HG03457 (cell line): ENCODE results near the gene FOXD3.

Experiments used
- ATAC-seq: cut with Tn5 transposase; IDR thresholded peaks from one replicate; pipeline ENCODE4 v1.9.1; 2021; ENCODE audit warnings: moderate number of reproducible peaks; ENCODE audit not compliant: unreplicated experiment

FOXD3 gene

DNA sequence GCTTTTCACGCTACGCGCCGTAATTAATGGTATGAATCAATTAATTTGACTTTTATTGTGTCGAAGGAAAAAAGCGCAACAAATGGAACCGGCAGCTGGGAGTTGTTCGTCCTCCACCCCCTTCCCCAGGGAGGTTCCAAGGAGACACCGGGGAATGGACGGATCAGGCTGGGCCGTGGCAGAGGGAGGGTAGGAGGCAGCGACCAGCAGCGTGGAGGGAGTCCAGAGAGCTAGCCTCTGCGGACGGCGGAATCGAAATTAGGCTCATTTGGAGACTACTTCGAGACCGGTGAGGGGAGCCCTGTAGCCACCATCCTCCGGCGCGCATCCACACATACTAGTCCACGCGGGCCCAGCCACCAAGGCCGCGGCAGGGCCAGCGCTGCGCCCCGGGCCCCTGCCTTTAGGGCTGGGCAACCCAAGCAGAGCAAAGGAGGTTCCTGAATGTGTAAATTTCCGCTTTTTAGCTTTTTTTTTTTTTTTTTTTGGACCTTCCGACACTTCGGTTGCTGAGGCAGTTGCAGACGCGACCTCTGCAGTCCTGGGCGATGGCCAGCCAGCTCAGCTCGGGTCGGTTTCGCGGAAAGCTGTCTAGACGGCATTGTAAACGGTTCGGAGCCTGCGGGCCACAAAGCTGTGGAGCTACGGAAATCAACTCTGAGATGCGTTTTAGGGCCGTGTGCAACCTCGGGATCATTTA, 2.2 kb upstream of the FOXD3 start:
- ATAC-seq, result no peak

DNA sequence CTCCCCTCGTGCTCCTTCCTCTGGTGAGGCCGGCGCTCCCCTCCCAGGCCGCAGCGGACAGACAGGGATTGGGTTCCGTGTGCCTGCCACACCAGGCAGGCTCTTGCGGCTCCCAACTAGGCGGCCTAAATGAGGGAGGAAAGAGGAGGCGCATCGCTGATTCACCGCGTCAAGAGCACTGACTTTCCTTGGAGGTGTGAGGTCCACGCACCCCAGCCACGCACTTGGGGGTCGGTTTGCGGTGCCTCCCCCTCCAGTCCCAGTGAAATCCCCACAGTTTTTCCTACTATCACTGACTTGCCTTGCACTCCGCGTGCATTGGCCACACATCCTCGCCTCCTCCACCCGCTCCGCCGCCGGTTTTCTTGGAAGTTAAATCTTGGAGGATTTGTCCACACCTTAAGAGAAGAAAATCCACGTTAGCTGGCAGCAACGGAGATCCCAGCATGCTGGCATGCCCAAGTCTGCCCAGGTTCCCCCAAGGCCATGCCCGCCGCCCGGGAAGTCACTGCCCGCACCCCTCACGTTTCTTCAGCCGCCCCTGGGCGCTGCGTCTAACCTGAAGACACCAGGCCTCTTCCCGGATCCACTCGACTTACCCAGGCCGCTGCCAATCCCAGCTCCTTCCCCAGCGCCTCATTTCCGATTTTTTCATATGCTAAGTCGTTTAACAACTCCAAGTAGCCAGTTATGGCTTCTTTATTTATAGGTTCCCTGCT, 1.1 kb upstream of the FOXD3 start:
- no peak for ATAC-seq

DNA sequence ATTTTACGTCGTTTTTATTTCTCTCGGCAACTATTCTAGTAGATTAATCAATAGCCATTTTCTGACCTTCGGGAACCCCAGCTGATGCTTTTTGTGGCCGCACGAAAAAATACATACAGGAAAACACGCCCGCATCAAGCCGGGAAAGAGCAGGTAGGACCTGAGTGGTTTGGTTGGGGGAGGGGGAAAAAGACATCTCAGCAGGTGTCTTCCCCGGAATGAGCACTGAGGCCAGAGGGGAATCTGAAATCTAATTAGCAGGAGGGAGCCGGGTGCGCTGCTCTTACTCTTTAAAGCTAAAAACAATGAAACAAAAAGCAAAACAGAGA, 618 bp upstream of the FOXD3 start:
- ATAC-seq, result no peak

DNA sequence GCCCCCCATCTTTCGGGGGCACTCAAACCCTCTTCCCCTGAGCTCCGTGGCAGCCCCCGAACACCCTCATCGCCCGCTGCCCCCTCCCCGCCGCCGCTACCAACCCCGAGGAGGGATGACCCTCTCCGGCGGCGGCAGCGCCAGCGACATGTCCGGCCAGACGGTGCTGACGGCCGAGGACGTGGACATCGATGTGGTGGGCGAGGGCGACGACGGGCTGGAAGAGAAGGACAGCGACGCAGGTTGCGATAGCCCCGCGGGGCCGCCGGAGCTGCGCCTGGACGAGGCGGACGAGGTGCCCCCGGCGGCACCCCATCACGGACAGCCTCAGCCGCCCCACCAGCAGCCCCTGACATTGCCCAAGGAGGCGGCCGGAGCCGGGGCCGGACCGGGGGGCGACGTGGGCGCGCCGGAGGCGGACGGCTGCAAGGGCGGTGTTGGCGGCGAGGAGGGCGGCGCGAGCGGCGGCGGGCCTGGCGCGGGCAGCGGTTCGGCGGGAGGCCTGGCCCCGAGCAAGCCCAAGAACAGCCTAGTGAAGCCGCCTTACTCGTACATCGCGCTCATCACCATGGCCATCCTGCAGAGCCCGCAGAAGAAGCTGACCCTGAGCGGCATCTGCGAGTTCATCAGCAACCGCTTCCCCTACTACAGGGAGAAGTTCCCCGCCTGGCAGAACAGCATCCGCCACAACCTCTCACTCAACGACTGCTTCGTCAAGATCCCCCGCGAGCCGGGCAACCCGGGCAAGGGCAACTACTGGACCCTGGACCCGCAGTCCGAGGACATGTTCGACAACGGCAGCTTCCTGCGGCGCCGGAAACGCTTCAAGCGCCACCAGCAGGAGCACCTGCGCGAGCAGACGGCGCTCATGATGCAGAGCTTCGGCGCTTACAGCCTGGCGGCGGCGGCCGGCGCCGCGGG, 837 bp downstream of the FOXD3 start:
- no peak for ATAC-seq

DNA sequence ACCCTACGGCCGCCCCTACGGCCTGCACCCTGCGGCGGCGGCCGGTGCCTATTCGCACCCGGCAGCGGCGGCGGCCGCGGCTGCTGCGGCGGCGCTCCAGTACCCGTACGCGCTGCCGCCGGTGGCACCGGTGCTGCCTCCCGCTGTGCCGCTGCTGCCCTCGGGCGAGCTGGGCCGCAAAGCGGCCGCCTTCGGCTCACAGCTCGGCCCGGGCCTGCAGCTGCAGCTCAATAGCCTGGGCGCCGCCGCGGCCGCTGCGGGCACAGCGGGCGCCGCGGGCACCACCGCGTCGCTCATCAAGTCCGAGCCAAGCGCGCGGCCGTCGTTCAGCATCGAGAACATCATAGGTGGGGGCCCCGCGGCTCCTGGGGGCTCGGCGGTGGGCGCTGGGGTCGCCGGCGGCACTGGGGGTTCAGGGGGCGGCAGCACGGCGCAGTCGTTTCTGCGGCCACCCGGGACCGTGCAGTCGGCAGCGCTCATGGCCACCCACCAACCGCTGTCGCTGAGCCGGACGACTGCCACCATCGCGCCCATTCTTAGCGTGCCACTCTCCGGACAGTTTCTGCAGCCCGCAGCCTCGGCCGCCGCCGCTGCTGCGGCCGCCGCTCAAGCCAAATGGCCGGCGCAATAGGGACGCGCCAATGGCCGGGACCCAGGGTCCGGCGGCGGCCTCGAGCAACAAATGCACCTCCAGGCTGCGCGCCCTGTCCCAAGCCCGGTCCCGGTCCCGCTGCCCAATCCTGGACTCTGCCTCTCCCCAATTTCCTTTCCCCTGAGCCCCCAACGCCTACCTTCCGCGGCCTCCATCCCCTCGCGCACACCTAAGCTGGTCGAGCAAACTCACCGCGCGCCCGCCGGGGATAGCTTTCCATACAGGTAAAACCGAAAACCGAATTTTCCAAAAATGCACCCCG, 1.8 kb downstream of the FOXD3 start:
- no peak for ATAC-seq

DNA sequence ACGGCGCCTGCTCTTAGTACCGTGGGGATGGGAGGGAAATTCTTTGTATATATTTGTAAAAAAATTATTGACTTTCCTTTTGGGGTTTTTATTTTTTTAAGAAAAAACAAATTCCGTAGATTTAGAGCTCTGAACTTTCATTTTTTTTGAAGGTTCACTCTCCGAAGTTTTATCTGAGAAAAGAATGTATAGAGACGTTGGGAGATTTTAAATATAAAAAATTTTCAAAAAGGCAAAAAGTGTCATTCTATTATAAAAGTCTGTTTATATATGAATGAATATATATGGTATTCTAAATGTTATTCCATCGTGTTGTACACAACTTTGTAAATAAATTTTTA, 2.4 kb downstream of the FOXD3 start:
- no peak for ATAC-seq

DNA sequence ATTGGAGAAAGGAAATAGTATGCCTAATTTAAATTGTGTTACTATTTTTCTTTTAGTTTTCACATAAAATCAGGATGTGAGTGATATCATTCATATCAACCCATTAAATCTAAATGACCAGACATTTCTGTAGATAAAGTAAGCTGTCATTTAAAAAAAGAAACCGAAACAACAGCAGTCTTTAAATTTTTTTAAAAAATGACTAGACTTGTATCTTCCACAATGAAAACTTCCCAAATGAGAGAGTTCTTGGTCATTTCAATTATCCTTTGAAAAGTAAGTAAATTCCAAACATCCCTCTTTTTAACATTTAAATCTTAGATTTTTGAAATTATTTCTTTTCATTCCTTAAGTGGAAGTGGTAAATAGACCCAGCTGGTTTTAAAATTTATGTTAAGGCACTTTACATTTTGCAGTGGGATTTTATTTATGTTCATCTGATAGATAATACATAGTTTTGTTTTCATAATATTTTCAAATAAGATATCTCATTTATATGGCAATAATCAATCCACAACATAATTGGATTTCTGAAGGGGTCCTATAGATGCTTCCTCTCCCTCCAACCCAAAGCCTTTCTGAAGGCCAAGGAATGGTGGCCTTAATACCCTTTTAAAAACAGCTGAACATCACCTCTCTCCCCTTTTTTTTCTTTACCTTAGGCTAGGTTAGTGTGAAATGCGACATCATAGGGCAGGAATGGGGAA, 3.1 kb downstream of the FOXD3 start:
- no peak for ATAC-seq

DNA sequence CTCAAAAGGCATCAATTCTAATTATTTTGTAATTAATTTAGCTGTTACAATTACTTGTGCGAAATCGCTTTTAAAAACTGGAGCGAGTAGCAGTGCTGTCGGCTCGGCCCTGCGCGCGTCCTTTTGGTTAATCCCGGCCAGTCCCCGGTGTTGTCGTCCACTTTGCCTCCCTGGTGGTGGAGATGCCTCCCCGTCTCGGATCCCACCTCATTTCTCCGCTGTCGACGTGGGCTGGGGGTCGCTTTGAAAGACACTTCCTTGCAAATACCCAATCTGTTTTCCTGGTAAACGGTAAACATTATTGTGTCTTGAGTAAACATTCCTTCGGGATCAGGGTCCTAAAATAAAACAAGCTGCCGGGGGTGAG, 3.7 kb downstream of the FOXD3 start:
- no peak for ATAC-seq

DNA sequence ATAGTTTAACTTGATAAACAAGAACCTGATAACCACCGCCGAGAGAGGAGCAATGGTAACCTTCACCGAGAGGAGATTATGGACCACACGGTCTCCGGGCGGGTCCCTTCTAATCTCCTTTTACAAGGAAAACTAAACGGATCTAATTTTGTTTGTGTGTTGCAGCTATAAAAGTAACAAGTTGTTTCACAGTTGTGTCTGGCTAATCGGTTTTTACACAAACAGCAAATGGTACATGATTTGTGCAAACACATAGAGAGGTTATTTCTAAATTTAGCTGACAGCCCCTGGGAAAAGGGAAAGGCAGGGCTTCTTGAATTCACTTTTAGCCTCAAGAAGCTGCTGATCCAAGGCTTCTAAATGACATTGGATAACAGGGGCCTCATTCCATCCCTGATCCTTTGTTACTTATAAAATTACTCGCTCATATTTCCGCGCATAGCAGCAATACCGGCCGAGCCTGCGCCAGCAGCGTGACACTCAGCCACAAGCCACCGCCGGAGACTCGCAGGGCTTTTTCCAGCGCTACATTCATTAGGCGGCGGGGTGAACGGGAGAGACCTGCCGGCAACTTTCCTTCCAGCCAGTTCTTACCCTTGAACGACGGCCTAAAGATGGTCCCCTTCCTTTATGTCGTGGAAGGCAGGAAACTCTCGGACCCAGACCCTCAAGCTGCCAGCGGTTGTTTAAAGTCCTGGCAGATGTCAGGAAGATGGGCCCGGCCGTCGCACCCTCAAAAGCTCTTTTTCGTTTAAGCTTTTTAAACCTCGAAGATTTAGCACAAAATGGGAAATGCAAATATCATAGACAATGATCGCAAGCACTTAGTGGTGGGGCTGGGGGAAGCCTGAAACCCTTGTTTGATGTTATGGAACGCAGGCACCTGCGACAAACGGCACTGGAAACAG, 4.4 kb downstream of the FOXD3 start:
- no peak for ATAC-seq

DNA sequence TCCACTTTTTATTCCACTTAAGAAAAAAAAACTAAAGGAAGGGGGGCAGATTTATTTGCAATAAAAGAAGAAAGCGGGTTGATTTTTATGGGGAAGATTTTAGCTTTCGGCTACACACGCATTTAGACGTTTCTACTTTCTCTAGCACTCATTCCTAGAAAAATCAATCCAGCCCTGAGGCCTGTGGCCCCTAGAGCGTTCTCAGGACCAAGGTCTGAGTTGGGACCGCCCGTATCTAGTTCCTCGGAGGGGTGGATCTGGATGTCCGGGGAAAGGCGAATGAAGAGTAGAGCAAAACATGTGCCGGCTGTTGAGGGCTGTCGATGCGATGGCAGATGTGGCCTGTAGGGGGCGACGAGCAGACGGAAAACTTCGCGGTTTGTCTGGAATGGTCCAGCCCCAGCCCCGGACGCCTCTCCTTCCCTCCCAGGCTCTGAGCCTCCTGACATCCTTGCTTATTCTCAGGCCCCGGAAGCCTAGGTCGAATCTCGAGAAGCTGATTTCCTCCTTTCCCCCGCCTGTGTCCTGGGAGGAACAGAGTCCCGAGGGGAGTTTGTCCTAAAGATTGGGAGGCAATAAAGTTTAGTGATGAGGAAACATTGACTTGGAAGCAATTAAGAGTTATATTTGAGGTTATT, 5.2 kb downstream of the FOXD3 start:
- ATAC-seq, result no peak

DNA sequence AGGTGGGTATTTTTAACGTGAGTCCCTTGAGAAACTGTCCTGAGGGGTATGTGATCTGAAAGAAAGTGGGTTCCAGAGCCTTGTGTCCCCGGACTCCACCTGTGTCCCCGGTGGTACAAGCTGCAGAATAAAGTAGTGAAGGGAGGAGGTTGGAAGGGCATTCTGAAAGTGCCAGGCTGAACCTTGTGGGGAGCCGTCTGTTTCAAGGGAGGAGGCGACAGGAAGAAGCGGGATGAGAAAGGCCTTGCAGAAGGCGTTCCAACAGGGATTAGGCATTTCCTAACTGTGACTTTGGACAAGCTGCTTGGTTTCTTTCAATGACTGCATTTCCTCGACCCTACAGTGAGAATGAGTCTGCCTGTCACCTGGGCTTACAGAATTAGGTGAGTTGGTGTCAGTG, 5.8 kb downstream of the FOXD3 start:
- ATAC-seq, result no peak

DNA sequence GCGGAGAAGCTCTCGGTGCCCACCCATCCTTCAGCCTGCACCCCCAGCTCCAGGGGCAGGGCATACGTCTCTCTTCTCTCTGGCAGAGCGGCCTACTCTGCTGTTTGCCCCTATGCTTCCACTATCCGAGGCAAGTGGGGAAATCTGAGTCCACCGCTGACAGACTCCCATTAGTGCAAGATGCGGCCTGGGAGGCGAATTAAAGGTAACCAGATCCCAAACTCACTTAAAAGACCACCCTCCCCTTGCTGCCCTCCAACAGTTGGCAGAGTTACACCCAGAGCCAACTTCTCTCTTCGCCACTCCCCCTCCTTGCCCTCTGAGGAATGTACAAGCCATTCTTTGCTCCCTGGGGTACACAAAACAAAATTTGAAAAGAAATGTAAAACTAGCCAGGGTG, 6.4 kb downstream of the FOXD3 start:
- no peak for ATAC-seq

DNA sequence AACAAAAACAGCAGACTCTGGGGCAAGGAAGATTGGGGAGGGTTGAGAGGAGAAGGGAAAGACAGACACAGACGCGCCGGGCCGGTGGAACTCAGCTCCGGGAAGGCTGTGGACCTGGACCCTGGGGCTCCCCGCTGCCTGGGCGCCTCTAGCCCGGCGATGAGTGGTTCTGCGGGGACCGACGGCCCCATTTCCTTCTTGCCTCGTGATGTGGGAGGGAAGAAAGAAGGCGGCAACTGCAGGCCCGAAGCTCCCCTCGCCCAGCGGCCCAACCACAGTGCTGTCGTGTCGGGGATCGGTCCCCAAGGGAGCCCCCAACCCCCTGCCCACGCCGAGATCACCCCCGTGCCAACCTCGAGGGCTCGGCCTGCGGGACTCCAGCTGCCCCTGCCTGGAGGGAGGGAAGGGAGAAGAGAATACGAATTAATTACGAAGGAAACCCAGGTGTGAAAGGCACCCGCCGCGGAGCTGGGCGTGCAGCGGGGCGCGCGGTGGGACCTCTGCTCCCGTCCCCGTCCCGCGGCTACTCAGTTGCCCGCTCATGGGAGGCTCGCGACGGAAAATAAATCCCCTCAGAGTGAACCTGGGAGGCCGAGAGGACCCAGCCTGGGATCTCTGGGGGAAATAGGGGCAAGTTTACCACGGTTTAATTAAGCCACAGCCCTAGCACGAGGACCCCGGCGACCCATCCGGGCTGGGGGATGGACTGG, 7.4 kb downstream of the FOXD3 start:
- no peak for ATAC-seq

DNA sequence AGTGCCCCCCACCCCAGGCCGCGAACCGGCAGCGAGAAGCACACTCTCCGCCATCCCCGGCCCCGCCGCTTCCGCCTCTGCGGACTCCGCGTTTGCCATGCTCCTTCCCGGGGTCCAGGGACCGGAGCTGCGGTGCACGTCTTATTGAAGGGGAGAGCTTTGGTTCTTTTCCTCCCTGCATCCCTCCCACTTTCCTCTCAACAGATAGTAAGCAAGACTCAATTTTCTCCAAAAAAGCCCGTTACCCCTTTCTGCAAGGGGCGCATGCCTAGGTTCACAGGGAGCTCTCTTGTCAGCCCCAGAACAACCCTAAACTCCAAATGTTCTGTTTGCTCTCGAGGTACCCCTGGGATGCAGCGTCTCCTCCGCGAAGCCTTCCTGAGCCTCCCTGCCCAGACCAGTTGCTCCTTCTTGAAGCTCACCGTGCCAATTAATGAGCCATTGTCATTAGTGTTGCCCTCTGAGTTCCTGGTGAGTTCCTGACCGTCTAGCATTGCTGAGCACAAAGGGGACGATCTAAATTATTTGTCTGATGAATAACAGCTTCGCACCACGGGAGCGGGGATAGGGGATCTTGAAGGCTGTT, 8.1 kb downstream of the FOXD3 start:
- no peak for ATAC-seq

DNA sequence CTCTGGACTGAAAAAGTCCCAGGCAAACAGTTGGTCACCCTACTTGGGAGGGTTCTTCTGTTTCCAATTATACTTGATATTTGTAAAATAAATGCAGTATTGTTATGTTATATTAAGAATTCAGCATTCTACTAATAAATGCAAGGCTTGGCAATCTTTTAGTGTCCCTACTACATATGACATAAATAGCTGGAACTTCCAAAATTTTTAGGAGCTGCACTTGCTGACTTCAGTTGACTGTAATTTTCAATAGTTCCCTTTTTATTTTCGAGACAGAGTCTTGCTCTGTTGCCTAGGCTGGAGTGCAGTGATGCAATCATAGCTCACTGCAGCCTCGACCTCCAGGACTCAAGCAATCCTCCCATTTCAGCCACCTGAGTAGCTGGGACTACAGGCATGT, 20.0 kb downstream of the FOXD3 start:
- ATAC-seq, result no peak

DNA sequence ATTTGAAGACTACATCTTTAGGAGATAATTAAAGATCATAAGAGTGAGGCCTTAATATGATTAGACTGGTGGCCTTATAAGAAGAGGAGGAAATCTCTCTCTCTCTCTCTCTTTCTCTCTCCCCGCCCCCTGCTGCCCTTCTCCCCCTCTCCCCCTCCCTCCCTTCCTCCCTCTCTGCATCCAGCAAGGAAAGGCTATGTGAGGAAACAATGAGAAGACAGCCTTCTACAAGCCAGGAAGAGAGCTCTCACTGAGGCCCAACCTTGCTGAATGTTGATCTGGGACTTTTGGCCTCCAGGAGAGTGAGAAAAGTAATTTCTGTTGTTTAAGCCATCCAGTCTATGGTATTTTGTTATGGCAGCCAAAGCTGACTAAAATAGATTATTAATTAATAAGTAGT, 21.6 kb downstream of the FOXD3 start:
- no peak for ATAC-seq

DNA sequence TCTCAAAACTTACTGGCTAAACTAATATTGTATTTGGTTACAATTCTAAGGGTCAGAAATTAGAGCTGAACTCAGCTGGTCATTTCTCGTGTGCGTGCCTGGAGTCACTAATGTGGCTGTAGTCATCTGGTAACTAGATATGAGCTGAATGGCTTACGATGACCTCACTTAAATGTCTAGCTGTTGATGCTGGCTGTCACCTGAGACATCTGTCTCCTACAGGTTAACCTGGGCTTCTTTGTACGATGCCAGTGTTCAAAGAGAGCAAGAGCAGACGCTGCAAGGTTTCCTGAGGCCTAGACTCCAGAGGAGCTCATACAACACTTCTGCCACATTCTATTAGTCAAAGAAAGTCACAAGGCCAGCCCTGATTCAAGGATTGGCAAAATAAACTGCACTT, 28.0 kb downstream of the FOXD3 start:
- no peak for ATAC-seq

DNA sequence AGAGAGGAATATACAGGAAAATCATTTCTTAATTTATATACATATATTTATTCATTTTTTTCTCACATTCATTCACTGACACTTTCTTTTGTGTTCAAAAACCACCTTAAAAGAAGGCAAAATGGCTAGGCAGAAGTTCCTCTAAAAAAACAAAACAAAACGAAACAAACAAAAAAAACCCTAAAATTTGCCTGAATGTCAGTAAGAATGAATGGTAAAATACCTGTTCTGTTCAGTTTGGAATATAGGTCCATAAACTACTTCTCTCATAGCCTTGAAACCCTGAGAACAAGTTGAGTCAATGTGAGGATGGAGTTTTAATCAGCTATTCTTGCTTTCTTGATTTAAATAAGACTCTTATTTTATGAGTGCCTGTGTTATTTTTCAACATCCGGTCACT, 30.4 kb downstream of the FOXD3 start:
- ATAC-seq, result no peak
